HepG2 (cell line): ENCODE results near the gene NINJ2. TPM values are rescaled to one million over a fixed set of nuclear protein-coding genes. Genes with fewer than 3 reads are reported as not detected.

Experiments used
- DDIT3 ChIP-seq: sonication (generic); formaldehyde crosslinking; IDR thresholded peaks from 2 replicates; pipeline ENCODE4 v1.4.0; 2020; ENCODE audit warnings: mild to moderate bottlenecking, missing genetic modification reagents
- FOXK1 ChIP-seq: sonication (generic); formaldehyde crosslinking; IDR thresholded peaks from 2 replicates; pipeline ENCODE4 v1.4.0; 2020; ENCODE audit warnings: low read depth, missing genetic modification reagents, borderline replicate concordance
- GFI1 ChIP-seq: sonication (generic); formaldehyde crosslinking; IDR thresholded peaks from 2 replicates; pipeline ENCODE4 v1.5.0; 2020; ENCODE audit warnings: missing genetic modification reagents, mild to moderate bottlenecking, borderline replicate concordance
- HDAC2 ChIP-seq: sonication (generic); formaldehyde crosslinking; IDR thresholded peaks from 2 replicates; pipeline ENCODE4 v1.4.0; 2020; ENCODE audit warnings: missing genetic modification reagents
- HMG20B ChIP-seq: conservative IDR thresholded peaks from 2 replicates; pipeline ENCODE4 v1.6.1; 2016; ENCODE audit warnings: missing genetic modification reagents, missing compliant biosample characterization
- MAFK ChIP-seq, 2 experiments: IDR thresholded peaks in 1 of 2; conservative IDR thresholded peaks in 1 of 2; 2 replicates each; pipeline ENCODE4 v1.6.1; 2011; ENCODE audit warnings: improper control_type of control experiment in 2 of 2, low read length in 2 of 2
- NCOR1 ChIP-seq: fragments of 200-600 bp; sonication (generic); IDR thresholded peaks from 2 replicates; pipeline ENCODE4 v1.7.0; 2017; ENCODE audit warnings: antibody characterized with exemption, low read length, borderline replicate concordance
- NR0B2 ChIP-seq: sonication (generic); formaldehyde crosslinking; IDR thresholded peaks from 2 replicates; pipeline ENCODE4 v1.4.0; 2020; ENCODE audit warnings: mild to moderate bottlenecking, missing genetic modification reagents
- PATZ1 ChIP-seq: sonication (generic); formaldehyde crosslinking; IDR thresholded peaks from 2 replicates; pipeline ENCODE4 v1.4.0; 2020; ENCODE audit warnings: missing genetic modification reagents
- PAXIP1 ChIP-seq: sonication (generic); formaldehyde crosslinking; conservative IDR thresholded peaks from 2 replicates; pipeline ENCODE4 v1.4.0; 2020; ENCODE audit warnings: mild to moderate bottlenecking, missing genetic modification reagents, moderate library complexity
- POLR2A ChIP-seq, 2 experiments: IDR thresholded peaks; 2 replicates each; pipeline ENCODE4 v1.6.1; 2011; ENCODE audit warnings: low read depth in 2 of 2, low read length in 2 of 2, mild to moderate bottlenecking in 1 of 2, moderate library complexity in 1 of 2; ENCODE audit not compliant: insufficient read depth in 1 of 2
- RFX5 ChIP-seq: IDR thresholded peaks from 2 replicates; pipeline ENCODE4 v1.6.1; 2011; ENCODE audit warnings: low read depth, low read length, improper control_type of control experiment
- SOX13 ChIP-seq, 3 experiments: fragments of 450-650 bp in 1 of 3; sonication (generic) in 1 of 3; formaldehyde crosslinking in 1 of 3; IDR thresholded peaks in 2 of 3; conservative IDR thresholded peaks in 1 of 3; 2 replicates each; pipeline versions ENCODE4 v1.5.0 to v1.6.1; 2016 to 2020; ENCODE audit warnings: antibody characterized with exemption in 1 of 3, mild to moderate bottlenecking in 1 of 3, missing compliant biosample characterization in 1 of 3, missing genetic modification reagents in 1 of 3, moderate library complexity in 1 of 3
- SOX5 ChIP-seq: IDR thresholded peaks from 2 replicates; pipeline ENCODE4 v1.6.1; 2016; ENCODE audit warnings: borderline replicate concordance
- TOE1 ChIP-seq: sonication (generic); formaldehyde crosslinking; IDR thresholded peaks from 2 replicates; pipeline ENCODE4 v1.4.0; 2020; ENCODE audit warnings: mild to moderate bottlenecking, missing genetic modification reagents
- ZBTB37 ChIP-seq: sonication (generic); formaldehyde crosslinking; IDR thresholded peaks from 2 replicates; pipeline ENCODE4 v1.4.0; 2020; ENCODE audit warnings: mild to moderate bottlenecking, missing genetic modification reagents
- ZKSCAN1 ChIP-seq: fragments of 150-350 bp; IDR thresholded peaks from 2 replicates; pipeline ENCODE4 v1.6.1; 2014; ENCODE audit warnings: low read length
- ZNF292 ChIP-seq: sonication (generic); formaldehyde crosslinking; IDR thresholded peaks from 2 replicates; pipeline ENCODE4 v1.8.1; 2022; ENCODE audit warnings: mild to moderate bottlenecking, low read depth, missing genetic modification reagents, borderline replicate concordance
- ZNF766 ChIP-seq: sonication (generic); formaldehyde crosslinking; IDR thresholded peaks from 2 replicates; pipeline ENCODE4 v1.5.0; 2020; ENCODE audit warnings: missing genetic modification reagents, borderline replicate concordance
- ZNF788 ChIP-seq: sonication (generic); formaldehyde crosslinking; IDR thresholded peaks from 2 replicates; pipeline ENCODE4 v1.5.0; 2020; ENCODE audit warnings: mild to moderate bottlenecking, missing genetic modification reagents, borderline replicate concordance
- polyA plus RNA-seq, 8 experiments: library from polyadenylated mRNA; depleted of rRNA in 3 of 8; stranded (reverse) in 7 of 8; unstranded in 1 of 8; fragments of >200 nt; fragmentation: Illumina TruSeq in 4 of 8; extraction: Trizol in 4 of 8; gene quantifications; 2 replicates each; pipeline versions ENCODE4 v1.2.1 to v1.2.3, GENCODE V29; 2011 to 2016; ENCODE audit warnings: low read depth in 4 of 8, missing spikeins in 1 of 8, mixed read lengths in 1 of 8; ENCODE audit not compliant: insufficient read depth in 1 of 8
- total RNA-seq, 5 experiments: library from RNA; depleted of rRNA; stranded (reverse); fragments of >200 nt; fragmentation: Illumina TruSeq; extraction: Trizol; gene quantifications; 2 replicates each; pipeline ENCODE4 v1.2.3, GENCODE V29; 2016; ENCODE audit warnings: low read depth in 1 of 5

NINJ2 gene
- total and polyA plus RNA-seq, 2 of the 13 experiments (the other 11 are each of a cell fraction or from before 2014, with no cell fraction given) = 0.62 to 3.8 TPM

- TF ChIP-seq ZBTB37 (CRISPR knock-in tag) = peak; percentile 95
- TF ChIP-seq ZNF292 = peak; percentile 44; the same call in 1 of the 2 replicates
- TF ChIP-seq SOX13 (IDR thresholded peaks at IDR 0.05) = peak; percentile 27; the same call in 1 of the 2 replicates
- peak in 1 of 2 experiments; percentile 85; a peak in 2 of 4 replicates for TF ChIP-seq SOX13 (CRISPR knock-in tag; conservative IDR thresholded peaks at IDR 0.05 in 1 of 2, IDR thresholded peaks at IDR 0.05 in 1 of 2)
- peak; percentile 83 for TF ChIP-seq HDAC2 (CRISPR knock-in tag)
- no peak for TF ChIP-seq NR0B2 (CRISPR knock-in tag)
- TF ChIP-seq DDIT3 (CRISPR knock-in tag) = no peak
- peak; percentile 75 for TF ChIP-seq PAXIP1 (CRISPR knock-in tag)
- peak; percentile 74; the same call in 1 of the 2 replicates for TF ChIP-seq SOX5 (CRISPR knock-in tag)
- peak; percentile 33; the same call in 1 of the 2 replicates for TF ChIP-seq PATZ1 (CRISPR knock-in tag)
- peak; percentile 36 to 47; a peak in 1 of 4 replicates for TF ChIP-seq POLR2A (IDR thresholded peaks at IDR 0.05; ENCODE audit: insufficient read depth in 1 of 2, low read depth in 2 of 2, low read length in 2 of 2)
- no peak for TF ChIP-seq ZNF766
- peak; percentile 39; the same call in 1 of the 2 replicates for TF ChIP-seq FOXK1 (CRISPR knock-in tag)
- no peak for TF ChIP-seq ZKSCAN1
- TF ChIP-seq NCOR1 = peak; percentile 54; the same call in 1 of the 2 replicates
- TF ChIP-seq TOE1 = no peak
- TF ChIP-seq MAFK (conservative IDR thresholded peaks at IDR 0.05 in 1 of 2, IDR thresholded peaks at IDR 0.05 in 1 of 2; ENCODE audit: low read length in 2 of 2) = no peak
- peak; percentile 95 for TF ChIP-seq HMG20B (CRISPR knock-in tag)
- no peak for TF ChIP-seq RFX5
- TF ChIP-seq ZNF788 = peak; percentile 52; the same call in 1 of the 2 replicates
- TF ChIP-seq GFI1 (CRISPR knock-in tag) = peak; percentile 99
Measured at GRCh38 chr12:632102-632696, 31.0 kb downstream of the NINJ2 start (continued).
